GF-D8 (cell line): ENCODE data around the gene GPX5.
"Not testable (repeated sequence)": the region's sequence is repeated elsewhere in the genome, so short reads cannot be mapped to it uniquely, and the experiment has no call there.

Experiments
- DNase-seq: peaks from one replicate; lab custom pipeline; 2025; lab: John Stamatoyannopoulos, UW

The GPX5 gene

GRCh38 chr6:28515676-28516075, 10.0 kb upstream of the GPX5 start, which contains the start of gene GPX6:
Gene GPX6 (minus strand): TSS chr6:28515793. CDS start chr6:28515743, 50 bp downstream.
- DNase-seq, result no peak

GRCh38 chr6:28517964-28518363, 7.7 kb upstream of the GPX5 start:
- DNase-seq, result no peak

- no peak for DNase-seq
Observed at GRCh38 chr6:28522594-28523240, 3.0 kb upstream of the GPX5 start.

- no peak for DNase-seq
Observed at GRCh38 chr6:28523241-28523622, 2.4 kb upstream of the GPX5 start.

- DNase-seq, result no peak
Observed at GRCh38 chr6:28530777-28531176, 5.1 kb downstream of the GPX5 start.

- no peak for DNase-seq
Observed at GRCh38 chr6:28531479-28532128, 5.9 kb downstream of the GPX5 start.

- no peak for DNase-seq
Observed at GRCh38 chr6:28534306-28534705, 8.6 kb downstream of the GPX5 start.

GRCh38 chr6:28534875-28535274, 9.2 kb downstream of the GPX5 start:
- no peak for DNase-seq

- no peak for DNase-seq
Observed at GRCh38 chr6:28537065-28537464, 11.4 kb downstream of the GPX5 start.

- no peak for DNase-seq
Observed at GRCh38 chr6:28537509-28538140, 11.9 kb downstream of the GPX5 start.

- no peak for DNase-seq
Observed at GRCh38 chr6:28541996-28542395, 16.3 kb downstream of the GPX5 start.

- peak; percentile 48 for DNase-seq
Observed at GRCh38 chr6:28542440-28543296, 17.0 kb downstream of the GPX5 start.

- DNase-seq, result peak; percentile 27
Observed at GRCh38 chr6:28543651-28544610, 18.2 kb downstream of the GPX5 start.

GRCh38 chr6:28545955-28546354, 20.3 kb downstream of the GPX5 start:
- no peak for DNase-seq

GRCh38 chr6:28547003-28547402, 21.3 kb downstream of the GPX5 start:
- DNase-seq, result not testable (repeated sequence)

GRCh38 chr6:28551891-28552666, 26.4 kb downstream of the GPX5 start:
- no peak for DNase-seq

GRCh38 chr6:28553384-28553985, 27.8 kb downstream of the GPX5 start:
- DNase-seq, result no peak

- no peak for DNase-seq
Observed at GRCh38 chr6:28553986-28554881, 28.6 kb downstream of the GPX5 start.

GRCh38 chr6:28555136-28555535, 29.5 kb downstream of the GPX5 start:
- DNase-seq, result no peak
